Measurements from ENCODE around the gene ZP1.

- TF ChIP-seq EZH2phosphoT487 (IDR thresholded peaks at IDR 0.05; ENCODE audit: unreplicated experiment) (no peak), CTCF (conservative IDR thresholded peaks at IDR 0.05; ENCODE audit: low read depth in 2 of 2) (no peak), POLR2AphosphoS5 (IDR thresholded peaks at IDR 0.05; ENCODE audit: low read depth) (no peak)
Observed at GRCh38 chr11:60891103-60891741, 23.9 kb downstream of the ZP1 start.

Data from GM23338 (cell line).